ENCODE measurements around the gene IQGAP2.

IQGAP2 gene

GRCh38 chr5:76616206-76616605 lies 213.1 kb downstream of the IQGAP2 start:
- TF ChIP-seq CTCF (IDR thresholded peaks at IDR 0.05; ENCODE audit: borderline replicate concordance, insufficient read depth, low read depth, low read length) = no peak
- no peak overlapping the region for H3K4me3 ChIP-seq (ENCODE audit: low read depth, low read length)

GRCh38 chr5:76617229-76617628 lies 214.1 kb downstream of the IQGAP2 start:
- H3K4me3 ChIP-seq (ENCODE audit: low read depth, low read length) = no peak overlapping the region
- no peak for TF ChIP-seq CTCF (IDR thresholded peaks at IDR 0.05; ENCODE audit: borderline replicate concordance, insufficient read depth, low read depth, low read length)

GRCh38 chr5:76617675-76618074 lies 214.6 kb downstream of the IQGAP2 start:
- no peak for TF ChIP-seq CTCF (IDR thresholded peaks at IDR 0.05; ENCODE audit: borderline replicate concordance, insufficient read depth, low read depth, low read length)
- H3K4me3 ChIP-seq (ENCODE audit: low read depth, low read length) = no peak overlapping the region

- H3K4me3 ChIP-seq (ENCODE audit: low read depth, low read length) = no peak overlapping the region
- TF ChIP-seq CTCF (IDR thresholded peaks at IDR 0.05; ENCODE audit: borderline replicate concordance, insufficient read depth, low read depth, low read length) = no peak
Measured at GRCh38 chr5:76620166-76620565, 217.1 kb downstream of the IQGAP2 start.

- no peak for TF ChIP-seq CTCF (IDR thresholded peaks at IDR 0.05; ENCODE audit: borderline replicate concordance, insufficient read depth, low read depth, low read length)
Measured at GRCh38 chr5:76622076-76622475, 219.0 kb downstream of the IQGAP2 start.

GRCh38 chr5:76622973-76623596 lies 220.0 kb downstream of the IQGAP2 start, which contains the start of gene F2RL2:
TSS of gene F2RL2 (minus strand) at chr5:76623403. CDS start at chr5:76623230, 173 bp downstream.
- no peak for TF ChIP-seq CTCF (IDR thresholded peaks at IDR 0.05; ENCODE audit: borderline replicate concordance, insufficient read depth, low read depth, low read length)
- no peak within 1 kb of the TSS for H3K4me3 ChIP-seq (ENCODE audit: low read depth, low read length)

More at GRCh38 chr5:76622076-76622475, 219.0 kb downstream of the IQGAP2 start:
- no peak overlapping the region for H3K4me3 ChIP-seq (ENCODE audit: low read depth, low read length)

GRCh38 chr5:76625087-76625815 lies 222.2 kb downstream of the IQGAP2 start:
- no peak for TF ChIP-seq CTCF (IDR thresholded peaks at IDR 0.05; ENCODE audit: borderline replicate concordance, insufficient read depth, low read depth, low read length)
- no peak overlapping the region for H3K4me3 ChIP-seq (ENCODE audit: low read depth, low read length)

All from GM12875 (cell line).